Kidney epithelial cell (primary cell): ENCODE results near the gene KCNJ1. TPM values are rescaled to one million over a fixed set of nuclear protein-coding genes. Genes with fewer than 3 reads are reported as not detected.

Experiments
- DNase-seq: peaks from one replicate; pipeline ENCODE4 v3.0.0-alpha.2; 2010; ENCODE audit warnings: low read depth
- H3K27me3 ChIP-seq: 2 replicates; pipeline ENCODE4 v1.6.0; 2011; ENCODE audit warnings: low read length; ENCODE audit not compliant: control insufficient read depth, insufficient read depth
- H3K36me3 ChIP-seq: 2 replicates; pipeline ENCODE4 v1.5.1; 2011; ENCODE audit warnings: low read length; ENCODE audit not compliant: control insufficient read depth, insufficient read depth
- H3K4me3 ChIP-seq: 2 replicates; pipeline ENCODE4 v1.5.1; 2011; ENCODE audit warnings: low read depth, mild to moderate bottlenecking, control low read depth, low read length
- total RNA-seq: library from RNA; depleted of rRNA; stranded (reverse); fragments of >200 nt; gene quantifications from 2 replicates; pipeline ENCODE4 v1.2.3, GENCODE V29; 2015
- TF ChIP-seq, protein P1 (sequence below): IDR thresholded peaks from 2 replicates; pipeline ENCODE4 v1.5.1; 2011; ENCODE audit warnings: mild to moderate bottlenecking, moderate library complexity, low read length, control low read depth, inconsistent platforms; ENCODE audit not compliant: insufficient read depth, poor library complexity, severe bottlenecking

KCNJ1 gene
- total RNA-seq, 1 donor from 2014 or later = not detected

DNA sequence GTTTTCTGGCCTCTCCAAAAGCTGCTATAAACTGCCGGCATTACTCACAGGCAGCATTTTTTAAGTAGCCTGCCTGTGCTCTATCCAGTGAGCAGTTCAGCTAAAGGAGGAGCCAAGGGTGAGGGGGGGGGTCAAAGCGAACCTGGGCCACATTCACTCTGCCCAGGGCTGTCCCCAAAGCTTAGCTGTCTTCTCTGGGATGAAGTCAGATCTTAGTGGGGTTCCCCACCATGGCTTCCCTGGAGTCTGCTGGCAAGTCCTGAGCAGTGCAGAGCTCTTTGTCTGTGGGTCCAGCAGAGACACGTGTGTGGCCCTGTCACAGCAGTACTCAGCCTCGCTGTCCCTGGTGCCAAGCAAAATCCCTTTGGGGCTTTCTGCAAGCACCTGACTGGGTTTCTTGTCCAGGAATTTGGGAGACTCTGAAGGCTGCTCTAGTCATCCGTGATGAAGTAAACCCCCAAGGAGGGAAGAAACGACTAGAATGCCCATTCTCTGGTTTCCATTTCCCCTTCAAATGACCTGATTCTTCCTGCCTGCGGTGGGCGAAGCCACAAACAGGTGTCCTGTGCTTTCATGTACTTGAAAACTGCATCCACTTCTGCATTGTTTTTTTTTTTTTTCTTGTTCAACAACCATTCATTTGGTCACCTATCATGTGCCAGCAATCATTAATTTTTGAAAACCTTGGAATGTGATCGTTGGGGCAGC is 26.6 kb upstream of the KCNJ1 start:
- TF ChIP-seq, protein P1, sequence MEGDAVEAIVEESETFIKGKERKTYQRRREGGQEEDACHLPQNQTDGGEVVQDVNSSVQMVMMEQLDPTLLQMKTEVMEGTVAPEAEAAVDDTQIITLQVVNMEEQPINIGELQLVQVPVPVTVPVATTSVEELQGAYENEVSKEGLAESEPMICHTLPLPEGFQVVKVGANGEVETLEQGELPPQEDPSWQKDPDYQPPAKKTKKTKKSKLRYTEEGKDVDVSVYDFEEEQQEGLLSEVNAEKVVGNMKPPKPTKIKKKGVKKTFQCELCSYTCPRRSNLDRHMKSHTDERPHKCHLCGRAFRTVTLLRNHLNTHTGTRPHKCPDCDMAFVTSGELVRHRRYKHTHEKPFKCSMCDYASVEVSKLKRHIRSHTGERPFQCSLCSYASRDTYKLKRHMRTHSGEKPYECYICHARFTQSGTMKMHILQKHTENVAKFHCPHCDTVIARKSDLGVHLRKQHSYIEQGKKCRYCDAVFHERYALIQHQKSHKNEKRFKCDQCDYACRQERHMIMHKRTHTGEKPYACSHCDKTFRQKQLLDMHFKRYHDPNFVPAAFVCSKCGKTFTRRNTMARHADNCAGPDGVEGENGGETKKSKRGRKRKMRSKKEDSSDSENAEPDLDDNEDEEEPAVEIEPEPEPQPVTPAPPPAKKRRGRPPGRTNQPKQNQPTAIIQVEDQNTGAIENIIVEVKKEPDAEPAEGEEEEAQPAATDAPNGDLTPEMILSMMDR = no peak
- no peak for DNase-seq
- Histone ChIP-seq H3K36me3 (no peaks in the 10 kb centered on the region), H3K4me3 (no peak overlapping the region), H3K27me3 (peaks cover 20% of the 10 kb centered on the region)

DNA sequence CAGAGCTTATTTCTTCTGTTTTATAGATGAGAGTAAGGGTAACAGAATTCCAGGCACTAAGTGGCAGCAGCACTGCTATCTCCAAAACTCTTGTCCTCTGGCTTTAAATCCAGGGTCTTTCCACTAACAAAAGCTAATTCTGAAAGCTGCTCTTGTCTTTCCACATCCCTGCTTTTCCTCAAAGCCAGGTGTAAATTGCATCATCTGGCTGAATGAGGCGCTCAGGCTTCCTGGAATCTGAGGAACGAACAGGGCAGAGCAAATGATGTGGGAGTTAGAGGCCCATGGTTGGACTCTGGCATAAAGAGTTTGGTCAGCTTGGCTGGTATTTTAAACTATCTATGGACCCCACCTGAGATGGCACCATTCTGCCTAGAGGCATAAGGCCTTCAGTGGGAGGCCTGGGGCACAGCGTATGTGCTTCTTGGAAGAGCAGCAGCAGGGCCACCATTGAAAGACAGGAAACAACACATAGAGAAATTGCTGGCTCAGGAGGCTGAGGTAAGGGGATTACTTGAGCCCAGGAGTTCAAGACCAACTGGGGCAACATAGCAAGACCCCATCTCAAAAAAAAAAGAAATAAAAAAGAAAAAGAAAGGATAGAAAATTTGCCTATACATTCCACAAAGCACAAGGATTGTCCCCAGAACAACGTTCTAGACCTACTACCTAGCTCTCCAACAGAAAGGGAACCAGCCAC is 25.9 kb upstream of the KCNJ1 start:
- Histone ChIP-seq H3K36me3 (no peaks in the 10 kb centered on the region), H3K27me3 (peaks cover 20% of the 10 kb centered on the region), H3K4me3 (no peak overlapping the region)
- no peak for DNase-seq
- TF ChIP-seq, protein P1 = no peak

DNA sequence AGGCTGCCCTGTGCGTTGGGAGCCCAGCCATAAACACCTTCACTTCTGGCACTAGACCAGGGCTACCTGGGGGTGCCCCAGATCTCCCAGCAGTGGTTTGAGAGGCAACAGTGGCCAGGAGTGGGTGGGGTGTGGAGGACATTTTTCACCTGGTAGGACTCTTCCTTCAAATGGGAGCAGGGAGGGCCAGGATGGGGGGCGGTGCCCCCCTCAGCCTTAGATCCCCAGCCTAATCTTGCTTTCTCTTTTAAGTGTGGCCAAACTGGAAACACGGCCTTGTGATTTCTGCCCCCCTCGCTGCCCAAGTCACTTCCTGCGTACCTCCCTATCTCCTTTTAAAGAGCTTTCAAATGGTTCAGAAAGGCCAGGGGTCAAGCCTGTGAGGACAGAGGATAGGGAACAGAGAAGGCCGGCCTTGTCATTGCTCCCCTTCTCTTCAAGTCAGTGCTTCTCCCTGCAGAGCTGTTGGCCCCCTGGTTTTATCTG is 24.9 kb upstream of the KCNJ1 start:
- Histone ChIP-seq H3K36me3 (no peaks in the 10 kb centered on the region), H3K4me3 (no peak overlapping the region), H3K27me3 (peaks cover 20% of the 10 kb centered on the region)
- DNase-seq = no peak
- TF ChIP-seq, protein P1 = no peak

DNA sequence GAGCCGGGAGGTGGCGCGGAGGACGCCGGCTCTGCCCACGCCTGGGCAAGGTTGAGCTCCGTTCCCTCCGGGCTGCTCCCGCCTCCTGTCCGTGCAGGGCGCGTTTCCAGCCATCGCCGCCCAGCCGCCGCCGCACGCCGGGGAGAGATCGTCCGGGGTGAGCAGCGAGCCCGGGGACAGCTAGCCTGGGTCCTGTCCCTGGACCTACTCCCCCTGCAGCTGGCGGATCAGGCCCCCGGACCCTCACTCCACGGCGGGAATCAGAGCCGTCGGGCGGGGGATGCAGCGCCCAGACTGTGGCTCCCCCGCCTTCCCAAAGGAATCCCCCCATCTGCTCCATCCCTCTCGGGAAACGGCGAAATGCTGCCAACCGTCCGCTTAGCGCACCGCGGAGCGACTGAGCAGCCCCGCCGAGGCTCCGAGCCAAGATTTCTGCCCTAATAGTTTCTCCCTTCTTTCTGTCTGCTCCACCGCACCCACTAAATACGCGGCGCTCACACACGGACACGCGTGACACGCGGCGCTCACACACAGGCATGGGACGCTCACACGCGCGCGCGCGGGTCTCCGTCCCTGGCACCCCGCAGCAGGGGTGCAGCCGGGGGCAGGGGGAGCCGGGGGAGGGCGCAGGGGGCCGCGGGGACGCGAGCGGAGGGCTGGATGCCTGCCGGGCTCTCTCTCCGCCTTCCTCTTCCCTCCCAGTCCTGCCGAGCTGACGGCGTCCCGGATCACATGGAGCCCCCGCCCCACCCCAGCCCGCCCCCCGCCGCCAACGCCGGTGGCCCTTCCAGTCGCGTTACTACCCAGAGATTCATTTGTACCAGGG is 23.7 kb upstream of the KCNJ1 start, which contains the start of gene KCNJ5:
KCNJ5 (plus strand) TSS at position 814 of the 826 bp plus-strand sequence. CDS start 19,918 bp downstream, outside the sequence.
- Histone ChIP-seq H3K36me3 (no peaks in the 10 kb centered on the region), H3K27me3 (peaks cover 23% of the 10 kb centered on the region), H3K4me3 (peak within 1 kb of the TSS; percentile 37)
- TF ChIP-seq, protein P1 = no peak
- DNase-seq = no peak

DNA sequence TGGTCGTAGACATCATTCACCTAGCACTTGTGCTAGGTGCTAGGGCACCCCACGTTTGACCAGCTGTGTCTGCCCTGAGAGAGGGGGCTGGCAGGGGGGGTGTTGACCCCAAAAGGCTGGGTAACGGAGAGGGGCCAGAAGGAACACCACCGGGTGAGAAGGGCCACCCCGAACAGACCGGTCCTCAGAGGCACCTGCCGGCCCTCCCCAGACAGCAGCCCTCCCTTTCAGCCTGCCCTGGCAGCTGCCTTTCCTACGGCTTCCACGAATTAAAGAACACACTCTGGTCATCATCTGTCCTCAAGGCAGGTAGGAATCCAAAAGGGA is 23.1 kb upstream of the KCNJ1 start:
- no peaks in the 10 kb centered on the region for H3K36me3 ChIP-seq
- H3K27me3 ChIP-seq = peaks cover 23% of the 10 kb centered on the region
- H3K4me3 ChIP-seq = peak overlapping the region; percentile 37
- no peak for DNase-seq
- TF ChIP-seq, protein P1 = no peak
